Esophagus squamous epithelium (tissue), 5 donors: Measurements from ENCODE around the gene PXDC1. TPM values are rescaled to one million over a fixed set of nuclear protein-coding genes. Genes with fewer than 3 reads are reported as not detected.

ENCODE experiments used
- DNase-seq: peaks from one replicate; lab custom pipeline; 2025; lab: John Stamatoyannopoulos, UW
- H3K27ac ChIP-seq, 4 donors: fragments of 200-600 bp; sonication (generic); one replicate each; pipeline ENCODE4 v1.5.1; 2016 to 2019; ENCODE audit warnings: mild to moderate bottlenecking in 1 of 4
- H3K27me3 ChIP-seq, 4 donors: fragments of 200-600 bp; sonication (generic); 1 replicate in 3 of 4; 2 replicates in 1 of 4; pipeline versions ENCODE4 v1.5.1 to v1.6.0; 2017 to 2021; ENCODE audit warnings: antibody characterized with exemption in 1 of 4
- H3K36me3 ChIP-seq, 3 donors: fragments of 200-600 bp; sonication (generic); one replicate each; pipeline ENCODE4 v1.5.1; 2016 to 2019
- H3K4me1 ChIP-seq, 3 donors: fragments of 200-600 bp; sonication (generic); one replicate each; pipeline ENCODE4 v1.5.1; 2017 to 2019
- H3K4me3 ChIP-seq, 4 donors: fragments of 200-600 bp; sonication (generic); 1 replicate in 3 of 4; 2 replicates in 1 of 4; pipeline ENCODE4 v1.5.1; 2016 to 2019; ENCODE audit warnings: mild to moderate bottlenecking in 2 of 4, moderate library complexity in 1 of 4
- H3K9me3 ChIP-seq, 3 donors: fragments of 200-600 bp; sonication (generic); one replicate each; pipeline ENCODE4 v1.5.1; 2016 to 2019
- CTCF ChIP-seq, 6 experiments: fragments of 450-650 bp in 4 of 6; fragments of 200-600 bp in 2 of 6; sonication (generic) in 2 of 6; IDR thresholded peaks; one replicate each; pipeline ENCODE4 v1.5.1; 2016 to 2019; ENCODE audit warnings: antibody characterized with exemption in 6 of 6, mild to moderate bottlenecking in 4 of 6, moderate library complexity in 4 of 6
- POLR2A ChIP-seq, 4 donors: fragments of 450-650 bp; IDR thresholded peaks; one replicate each; pipeline ENCODE4 v1.6.1; 2017; ENCODE audit warnings: antibody characterized with exemption in 4 of 4, mild to moderate bottlenecking in 4 of 4, moderate library complexity in 3 of 4
- WGBS, 2 donors: methylation state at CpG; one replicate each; pipeline ENCODE4 v1.1.5; 2018; 5-methylcytosine and 5-hydroxymethylcytosine counted together
- intact Hi-C: fragments of 100-400 bp; cut with DNase I; formaldehyde crosslinking; loops from one replicate; pipeline ENCODE4 v1.15.0; 2022
- total RNA-seq, 4 donors: library from RNA; depleted of rRNA; stranded (reverse); fragments of >200 nt; gene quantifications; one replicate each; pipeline ENCODE4 v1.1.0, GENCODE V29; 2016
- donor health status: DM: yes; HTN: yes; CAD: no.

Gene PXDC1
- total RNA-seq, 4 donors from 2014 or later: 12.1 to 58.0 (median 24.0) TPM

DNA sequence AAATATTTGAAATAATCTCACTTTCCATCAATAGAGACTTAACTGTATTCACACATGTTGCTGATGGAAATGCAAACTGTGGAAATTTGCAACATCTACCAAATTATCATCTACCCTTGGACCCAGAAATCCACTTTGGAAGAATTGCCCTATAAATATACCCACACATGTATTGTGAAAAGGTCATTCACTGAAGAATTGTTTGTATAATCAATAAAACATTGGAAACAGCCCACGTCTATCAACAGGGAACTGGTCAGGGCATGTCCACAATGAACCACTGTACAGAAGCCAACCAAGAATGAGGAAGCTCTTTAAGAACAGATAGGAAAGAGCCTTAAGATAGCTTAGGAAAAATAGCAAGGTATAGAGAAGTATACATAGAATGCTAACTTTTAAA is 36.2 kb downstream of the PXDC1 start:
- no peaks in the 10 kb centered on the region for H3K27me3 ChIP-seq
- no peak overlapping the region for H3K27ac ChIP-seq
- no peaks in the 10 kb centered on the region for H3K36me3 ChIP-seq
- WGBS, 2 donors: 17 to 41% methylated on average over 1 of the region's 1 CpG
- no peaks in the 10 kb centered on the region for H3K4me1 ChIP-seq
- intact Hi-C loops: no loop called here
- H3K4me3 ChIP-seq: no peak overlapping the region
- H3K9me3 ChIP-seq: peaks cover 0 to 5% (median 0%) of the 10 kb centered on the region in 3 donors
- DNase-seq: no peak
- TF ChIP-seq POLR2A (IDR thresholded peaks at IDR 0.05) (no peak), CTCF (IDR thresholded peaks at IDR 0.05) (no peak)

GRCh38 chr6:3714768-3715167 is 36.7 kb downstream of the PXDC1 start:
- peaks cover 0 to 5% (median 0%) of the 10 kb centered on the region in 3 donors for H3K9me3 ChIP-seq
- DNase-seq: no peak
- no peak overlapping the region for H3K4me3 ChIP-seq
- no peak for TF ChIP-seq POLR2A (IDR thresholded peaks at IDR 0.05)
- TF ChIP-seq CTCF (IDR thresholded peaks at IDR 0.05): no peak
- 91 to 93% methylated on average over 1 of the region's 1 CpG for WGBS, 2 donors
- H3K27me3 ChIP-seq: no peaks in the 10 kb centered on the region
- intact Hi-C loops: no loop called here
- H3K4me1 ChIP-seq: no peaks in the 10 kb centered on the region
- no peaks in the 10 kb centered on the region for H3K36me3 ChIP-seq
- H3K27ac ChIP-seq: no peak overlapping the region

DNA sequence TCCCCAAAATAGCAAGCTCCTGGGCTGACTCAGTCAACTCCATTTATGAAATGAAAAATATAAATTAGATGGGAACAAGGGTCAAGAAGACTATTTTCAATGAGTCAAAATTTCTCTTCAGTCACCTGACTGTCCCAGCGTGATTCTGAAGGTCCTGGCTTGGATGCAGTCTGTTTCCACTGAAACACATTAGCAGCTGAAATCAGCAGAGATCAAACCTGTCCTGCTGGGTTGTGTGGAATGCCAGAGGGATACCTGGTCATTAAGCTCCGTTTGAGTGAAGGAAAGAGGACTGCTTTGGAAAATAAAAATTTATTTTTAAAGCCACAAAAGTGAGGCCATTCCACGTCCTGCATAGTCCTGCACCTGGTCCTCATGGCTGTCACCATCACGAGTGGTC is 37.4 kb downstream of the PXDC1 start:
- no peak overlapping the region for H3K4me3 ChIP-seq
- 68 to 87% methylated on average over 4 of the region's 4 CpGs for WGBS, 2 donors
- H3K27ac ChIP-seq: no peak overlapping the region
- no peaks in the 10 kb centered on the region for H3K36me3 ChIP-seq
- no peak for DNase-seq
- peaks cover 0 to 3% (median under 1%) of the 10 kb centered on the region in 3 donors for H3K4me1 ChIP-seq
- peaks cover 0 to 5% (median 0%) of the 10 kb centered on the region in 3 donors for H3K9me3 ChIP-seq
- intact Hi-C loops: no loop called here
- no peaks in the 10 kb centered on the region for H3K27me3 ChIP-seq
- TF ChIP-seq CTCF (IDR thresholded peaks at IDR 0.05): no peak
- TF ChIP-seq POLR2A (IDR thresholded peaks at IDR 0.05): no peak

GRCh38 chr6:3712827-3713665 is 38.5 kb downstream of the PXDC1 start:
- Histone ChIP-seq H3K27me3 (no peaks in the 10 kb centered on the region), H3K4me3 (no peak overlapping the region), H3K27ac (no peak overlapping the region), H3K36me3 (no peaks in the 10 kb centered on the region), H3K9me3 (peaks cover 0 to 5% (median 0%) of the 10 kb centered on the region in 3 donors), H3K4me1 (peaks cover 0 to 14% (median 7%) of the 10 kb centered on the region in 3 donors)
- intact Hi-C loops: no loop called here
- TF ChIP-seq CTCF (IDR thresholded peaks at IDR 0.05): no peak
- no peak for TF ChIP-seq POLR2A (IDR thresholded peaks at IDR 0.05)
- DNase-seq: no peak
- 77 to 93% methylated on average over 8 to 9 of the region's 9 CpGs for WGBS, 2 donors

DNA sequence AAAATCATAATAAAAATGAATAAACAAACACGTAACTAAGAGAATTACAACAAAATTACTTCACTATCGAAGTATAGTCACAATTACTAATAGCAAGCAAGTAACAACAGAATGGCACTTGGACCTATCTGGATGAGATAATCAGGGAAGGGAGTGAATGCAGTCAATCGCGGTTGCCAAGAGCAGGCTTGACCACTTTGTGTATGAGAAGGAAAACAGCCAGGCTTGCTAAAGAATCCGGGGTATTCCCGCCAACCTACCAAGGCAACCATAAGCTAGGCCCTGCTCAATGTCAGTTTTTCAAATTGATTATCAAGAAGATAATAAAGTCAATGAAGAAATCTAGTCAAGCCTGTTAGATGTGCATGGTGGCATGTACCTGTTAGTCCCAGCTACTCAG is 39.7 kb downstream of the PXDC1 start:
- Histone ChIP-seq H3K27me3 (no peaks in the 10 kb centered on the region), H3K4me3 (no peak overlapping the region), H3K9me3 (peaks cover 0 to 5% (median 0%) of the 10 kb centered on the region in 3 donors), H3K4me1 (peaks cover 0 to 25% (median 12%) of the 10 kb centered on the region in 3 donors), H3K27ac (no peak overlapping the region), H3K36me3 (no peaks in the 10 kb centered on the region)
- intact Hi-C loops: no loop called here
- no peak for DNase-seq
- WGBS, 2 donors: 67 to 70% methylated on average over 6 of the region's 6 CpGs
- TF ChIP-seq CTCF (IDR thresholded peaks at IDR 0.05) (no peak), POLR2A (IDR thresholded peaks at IDR 0.05) (no peak)
